Chondrocyte (in vitro differentiated cells): ENCODE data around the gene LRRC43. TPM values are rescaled to one million over a fixed set of nuclear protein-coding genes. Genes with fewer than 3 reads are reported as not detected.

ENCODE experiments used
- DNase-seq: peaks from one replicate; pipeline ENCODE4 v3.0.0; 2021; ENCODE audit warnings: mixed read lengths, low spot score
- H3K27ac Mint-ChIP-seq: one replicate; pipeline ENCODE4 v1.8.0; 2021; ENCODE audit warnings: mild to moderate bottlenecking, moderate library complexity, mixed read lengths; ENCODE audit not compliant: unreplicated experiment
- H3K27me3 Mint-ChIP-seq: 2 replicates; pipeline ENCODE4 v1.8.0; 2021; ENCODE audit warnings: low read depth, mixed read lengths
- H3K36me3 Mint-ChIP-seq: 2 replicates; pipeline ENCODE4 v1.8.0; 2021; ENCODE audit warnings: low read depth, mixed read lengths
- H3K4me1 Mint-ChIP-seq: 2 replicates; pipeline ENCODE4 v1.8.0; 2021; ENCODE audit warnings: low read depth, mild to moderate bottlenecking, mixed read lengths
- H3K4me3 Mint-ChIP-seq: one replicate; pipeline ENCODE4 v1.8.0; 2021; ENCODE audit warnings: mild to moderate bottlenecking, moderate library complexity, mixed read lengths; ENCODE audit not compliant: unreplicated experiment
- H3K9me3 Mint-ChIP-seq: 2 replicates; pipeline ENCODE4 v1.8.0; 2021; ENCODE audit warnings: low read depth, mixed read lengths
- CTCF ChIP-seq: fragments of 200-600 bp; sonication (generic); IDR thresholded peaks from 2 replicates; pipeline ENCODE4 v1.5.0; 2021; ENCODE audit warnings: antibody characterized with exemption, mild to moderate bottlenecking, moderate library complexity
- total RNA-seq: library from RNA; stranded (reverse); gene quantifications from 3 replicates; pipeline ENCODE4 v1.2.1, GENCODE V29; 2021

LRRC43 gene
- total RNA-seq, 1 donor from 2014 or later: 2.0 TPM

GRCh38 chr12:122205053-122205925 lies 22.4 kb downstream of the LRRC43 start:
- peaks cover 12% of the 10 kb centered on the region for H3K4me1 Mint-ChIP-seq
- DNase-seq: no peak
- no peak for TF ChIP-seq CTCF
- H3K9me3 Mint-ChIP-seq: no peaks in the 10 kb centered on the region
- peak overlapping the region; percentile 60 for H3K4me3 Mint-ChIP-seq
- peaks cover 8% of the 10 kb centered on the region for H3K27me3 Mint-ChIP-seq
- no peak overlapping the region for H3K27ac Mint-ChIP-seq
- H3K36me3 Mint-ChIP-seq: peaks cover 21% of the 10 kb centered on the region

- Mint-ChIP-seq H3K9me3 (no peaks in the 10 kb centered on the region), H3K27me3 (peaks cover 8% of the 10 kb centered on the region), H3K36me3 (peaks cover 24% of the 10 kb centered on the region), H3K4me1 (peaks cover 12% of the 10 kb centered on the region), H3K27ac (no peak overlapping the region), H3K4me3 (no peak overlapping the region)
- TF ChIP-seq CTCF: no peak
- DNase-seq: no peak
These were observed 23.4 kb downstream of the LRRC43 start for GRCh38 chr12:122206111-122206881.

- TF ChIP-seq CTCF: no peak
- H3K36me3 Mint-ChIP-seq: peaks cover 29% of the 10 kb centered on the region
- peaks cover 8% of the 10 kb centered on the region for H3K27me3 Mint-ChIP-seq
- no peak overlapping the region for H3K27ac Mint-ChIP-seq
- no peak for DNase-seq
- H3K4me1 Mint-ChIP-seq: peaks cover 12% of the 10 kb centered on the region
- no peaks in the 10 kb centered on the region for H3K9me3 Mint-ChIP-seq
- H3K4me3 Mint-ChIP-seq: no peak overlapping the region
These were observed 24.1 kb downstream of the LRRC43 start for GRCh38 chr12:122206976-122207375.

GRCh38 chr12:122207391-122207790 lies 24.5 kb downstream of the LRRC43 start:
- no peak for TF ChIP-seq CTCF
- Mint-ChIP-seq H3K4me1 (peaks cover 12% of the 10 kb centered on the region), H3K4me3 (no peak overlapping the region), H3K27ac (no peak overlapping the region), H3K27me3 (peaks cover 8% of the 10 kb centered on the region), H3K36me3 (peaks cover 33% of the 10 kb centered on the region), H3K9me3 (no peaks in the 10 kb centered on the region)
- DNase-seq: no peak

GRCh38 chr12:122208073-122208820 lies 25.3 kb downstream of the LRRC43 start:
- DNase-seq: no peak
- TF ChIP-seq CTCF: no peak
- Mint-ChIP-seq H3K4me1 (peaks cover 10% of the 10 kb centered on the region), H3K27me3 (peaks cover 8% of the 10 kb centered on the region), H3K4me3 (no peak overlapping the region), H3K27ac (no peak overlapping the region), H3K9me3 (no peaks in the 10 kb centered on the region), H3K36me3 (peaks cover 36% of the 10 kb centered on the region)
